NB4 (cell line): Measurements from ENCODE around the gene ADCY5.

Source experiments
- MAX ChIP-seq: IDR thresholded peaks from 2 replicates; pipeline ENCODE4 v1.6.1; 2011; ENCODE audit warnings: low read depth, low read length
- POLR2A ChIP-seq: IDR thresholded peaks from 2 replicates; pipeline ENCODE4 v1.6.1; 2011; ENCODE audit warnings: mild to moderate bottlenecking; ENCODE audit not compliant: insufficient read length; ENCODE audit errors: extremely low read depth
- TF ChIP-seq, protein P1 (sequence below): IDR thresholded peaks from one replicate; pipeline ENCODE4 v1.5.1; 2012; ENCODE audit warnings: low read depth, low read length

DNA sequence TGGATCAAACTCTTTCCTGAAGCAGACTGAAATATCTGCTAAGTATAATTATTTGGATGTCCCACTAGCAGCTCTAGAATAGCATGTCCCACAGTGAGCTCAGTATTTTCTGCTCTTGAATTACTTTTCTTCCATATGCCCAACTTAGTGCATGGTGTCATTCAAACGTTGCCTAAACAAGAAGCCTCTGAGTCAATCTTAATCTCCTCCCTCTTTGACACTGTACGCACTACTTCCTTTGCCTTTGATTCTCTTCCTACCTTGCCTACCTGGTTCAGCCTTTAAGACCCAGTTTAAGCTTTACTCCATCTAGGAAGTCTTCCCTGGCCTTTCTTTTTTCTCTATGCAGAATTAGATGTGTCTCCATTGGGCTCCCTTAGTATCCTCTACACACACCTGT, 192.6 kb downstream of the ADCY5 start:
- TF ChIP-seq MAX (no peak), POLR2A (no peak)
- TF ChIP-seq, protein P1, sequence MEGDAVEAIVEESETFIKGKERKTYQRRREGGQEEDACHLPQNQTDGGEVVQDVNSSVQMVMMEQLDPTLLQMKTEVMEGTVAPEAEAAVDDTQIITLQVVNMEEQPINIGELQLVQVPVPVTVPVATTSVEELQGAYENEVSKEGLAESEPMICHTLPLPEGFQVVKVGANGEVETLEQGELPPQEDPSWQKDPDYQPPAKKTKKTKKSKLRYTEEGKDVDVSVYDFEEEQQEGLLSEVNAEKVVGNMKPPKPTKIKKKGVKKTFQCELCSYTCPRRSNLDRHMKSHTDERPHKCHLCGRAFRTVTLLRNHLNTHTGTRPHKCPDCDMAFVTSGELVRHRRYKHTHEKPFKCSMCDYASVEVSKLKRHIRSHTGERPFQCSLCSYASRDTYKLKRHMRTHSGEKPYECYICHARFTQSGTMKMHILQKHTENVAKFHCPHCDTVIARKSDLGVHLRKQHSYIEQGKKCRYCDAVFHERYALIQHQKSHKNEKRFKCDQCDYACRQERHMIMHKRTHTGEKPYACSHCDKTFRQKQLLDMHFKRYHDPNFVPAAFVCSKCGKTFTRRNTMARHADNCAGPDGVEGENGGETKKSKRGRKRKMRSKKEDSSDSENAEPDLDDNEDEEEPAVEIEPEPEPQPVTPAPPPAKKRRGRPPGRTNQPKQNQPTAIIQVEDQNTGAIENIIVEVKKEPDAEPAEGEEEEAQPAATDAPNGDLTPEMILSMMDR: no peak
